Hindlimb muscle (tissue), 1 donor: ENCODE results near the gene LRMDA. TPM values are rescaled to one million over a fixed set of nuclear protein-coding genes. Genes with fewer than 3 reads are reported as not detected.
A peak's percentile ranks its signal among the peaks of the same experiment; 100 is the strongest.

ENCODE experiments used
- DNase-seq: peaks from one replicate; pipeline ENCODE4 v3.0.0-alpha.2; 2013
- polyA plus RNA-seq: library from polyadenylated mRNA; unstranded; fragments of 120-200 nt; gene quantifications from one replicate; pipeline ENCODE4 v1.2.1, GENCODE V29; 2013; ENCODE audit not compliant: insufficient read length

LRMDA gene
- polyA plus RNA-seq, 1 donor, result 6.6 TPM

DNA sequence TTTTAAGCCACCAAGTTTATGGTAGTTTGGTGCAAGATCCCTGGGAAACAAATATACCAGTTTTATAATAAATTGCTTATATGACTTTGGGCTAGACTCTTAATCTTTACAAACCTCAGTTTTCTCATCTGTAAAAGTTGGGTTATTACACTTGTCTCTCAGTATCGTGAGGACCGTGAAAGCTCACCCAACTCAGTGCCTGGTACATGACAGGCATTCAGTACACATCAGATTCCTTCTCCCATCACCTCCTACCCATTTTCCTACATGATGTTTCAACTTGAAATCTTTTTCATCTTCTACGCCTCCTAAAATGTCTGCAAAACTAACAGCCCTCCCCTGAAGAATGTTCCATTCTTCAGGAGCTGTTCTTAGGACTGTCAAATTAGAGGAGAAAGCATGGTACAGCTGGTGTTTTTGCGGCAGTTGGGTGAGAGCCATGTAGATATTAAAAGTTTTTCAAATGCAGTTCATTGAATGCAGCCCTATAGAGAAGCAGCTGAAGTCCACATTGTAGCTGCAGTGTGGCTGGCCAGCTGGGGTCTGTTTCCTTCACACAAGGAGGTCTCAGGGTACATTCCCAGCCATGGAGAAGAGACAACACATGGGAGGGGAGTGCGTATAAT lies 812.8 kb downstream of the LRMDA start:
- no peak for DNase-seq

- DNase-seq, result no peak
Measured at GRCh38 chr10:76245951-76246495, 814.6 kb downstream of the LRMDA start.

GRCh38 chr10:76248649-76249200 lies 817.3 kb downstream of the LRMDA start:
- no peak for DNase-seq

DNA sequence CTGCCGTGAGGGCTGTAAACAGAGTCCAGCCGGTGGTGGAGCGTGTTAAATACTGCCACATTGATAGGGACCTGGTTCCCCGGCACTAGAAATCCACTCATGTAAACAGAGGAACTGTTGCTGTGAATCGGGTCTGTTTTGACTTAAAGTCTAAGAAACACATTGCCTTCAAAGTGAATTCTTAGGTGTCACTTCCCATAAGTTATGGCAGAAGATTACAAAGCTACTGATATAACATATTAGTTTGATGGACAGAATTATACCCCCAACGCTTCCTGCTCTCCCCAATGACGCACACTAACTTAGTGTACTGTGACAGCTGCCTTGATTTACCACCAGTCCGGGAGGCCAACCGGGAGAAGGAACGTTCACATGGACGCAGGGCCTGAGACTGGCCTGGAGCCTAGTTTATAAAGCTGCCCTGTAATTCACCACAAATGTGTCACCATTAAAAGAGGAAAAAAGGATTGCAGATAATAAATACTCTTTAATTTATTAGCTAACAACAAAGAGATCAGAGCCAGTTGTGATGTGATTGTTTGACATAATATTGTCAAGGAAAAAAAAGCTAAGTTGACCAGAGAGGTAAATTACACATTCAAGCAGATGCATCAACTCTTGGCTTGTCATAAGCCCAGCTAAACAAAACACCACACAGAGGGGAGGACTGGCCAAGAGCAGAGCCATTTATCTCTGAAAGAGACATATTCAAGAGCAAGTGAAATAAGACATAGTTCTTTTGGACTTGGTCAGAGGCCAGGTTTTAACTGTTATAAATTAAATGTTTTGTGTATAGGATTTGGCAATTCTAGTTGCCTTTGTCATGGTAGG lies 820.6 kb downstream of the LRMDA start:
- peak; percentile 4 for DNase-seq

- DNase-seq, result no peak
Measured at GRCh38 chr10:76252733-76253132, 821.3 kb downstream of the LRMDA start.

GRCh38 chr10:76255241-76255640 lies 823.8 kb downstream of the LRMDA start:
- DNase-seq, result no peak

GRCh38 chr10:76257816-76258215 lies 826.4 kb downstream of the LRMDA start:
- no peak for DNase-seq

DNA sequence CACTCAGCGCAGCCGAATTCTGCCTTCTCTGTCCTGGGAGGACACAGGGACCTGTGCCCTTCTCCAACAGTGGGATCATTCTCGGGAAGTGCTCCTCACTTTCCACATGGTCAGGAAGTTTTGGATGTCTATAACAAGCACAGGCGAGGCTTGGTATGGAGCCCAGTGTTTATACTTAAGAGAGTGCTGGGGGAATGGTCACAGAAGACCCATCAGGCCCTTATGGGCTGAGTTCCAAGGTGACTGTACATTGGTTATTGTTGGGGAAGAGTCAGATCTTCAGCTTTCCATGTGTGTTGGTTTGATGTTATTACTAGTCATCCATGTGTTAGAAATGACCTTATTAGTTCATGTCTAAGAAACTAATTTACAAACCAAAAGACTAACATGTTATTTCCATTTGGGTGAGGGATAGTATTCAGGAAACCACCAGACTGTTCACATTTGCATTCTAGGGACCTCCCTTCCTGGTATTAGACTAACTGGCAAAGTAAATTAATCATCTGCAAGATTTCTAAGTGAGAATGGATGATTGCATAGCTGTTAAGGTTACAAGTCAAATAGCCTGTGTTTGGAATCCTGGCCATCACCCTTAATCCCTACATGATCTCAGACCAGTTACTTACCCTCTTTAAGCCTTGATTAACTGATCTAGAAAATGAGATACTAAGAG lies 834.2 kb downstream of the LRMDA start:
- DNase-seq, result no peak

GRCh38 chr10:76268530-76268929 lies 837.1 kb downstream of the LRMDA start:
- no peak for DNase-seq

DNA sequence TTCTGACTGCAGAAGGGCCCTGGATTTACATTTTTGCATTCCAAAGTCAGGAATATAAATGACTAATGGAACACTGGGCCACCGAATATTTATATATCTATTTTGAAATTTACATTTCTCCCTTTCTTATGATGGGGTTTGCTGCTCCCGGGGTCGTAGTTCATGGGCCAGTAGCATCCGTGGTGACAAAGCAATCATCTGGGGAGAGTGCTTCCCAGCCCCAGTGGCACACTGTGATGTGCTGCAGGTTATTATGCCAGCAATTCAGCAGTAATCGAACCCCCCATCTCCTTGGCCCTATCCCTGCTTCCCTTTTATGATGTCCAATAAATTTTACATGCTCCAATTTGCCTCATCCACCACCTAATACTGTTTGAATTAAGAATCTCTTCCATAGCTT lies 837.5 kb downstream of the LRMDA start:
- no peak for DNase-seq

GRCh38 chr10:76270464-76270863 lies 839.0 kb downstream of the LRMDA start:
- DNase-seq, result no peak

DNA sequence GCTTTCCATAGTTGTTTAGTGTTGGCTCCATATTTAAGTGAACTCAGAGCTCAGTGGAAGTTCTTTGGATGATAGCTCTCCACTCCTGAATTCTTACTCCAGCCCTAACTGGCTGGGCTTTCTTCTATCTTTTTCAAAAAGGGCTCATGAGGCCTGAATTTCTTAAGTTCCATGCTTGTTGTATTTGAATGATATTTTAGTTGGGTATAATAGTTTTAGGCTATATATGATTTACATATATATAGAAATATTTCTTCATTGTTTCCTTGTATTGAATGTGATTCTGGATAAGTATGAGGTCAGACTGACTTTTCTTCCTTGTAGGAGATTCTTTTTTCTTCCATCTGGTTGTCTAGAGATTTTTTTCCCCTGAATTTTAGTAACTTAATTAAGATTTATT lies 843.5 kb downstream of the LRMDA start:
- no peak for DNase-seq

- DNase-seq, result no peak
Measured at GRCh38 chr10:76278811-76279460, 847.5 kb downstream of the LRMDA start.

DNA sequence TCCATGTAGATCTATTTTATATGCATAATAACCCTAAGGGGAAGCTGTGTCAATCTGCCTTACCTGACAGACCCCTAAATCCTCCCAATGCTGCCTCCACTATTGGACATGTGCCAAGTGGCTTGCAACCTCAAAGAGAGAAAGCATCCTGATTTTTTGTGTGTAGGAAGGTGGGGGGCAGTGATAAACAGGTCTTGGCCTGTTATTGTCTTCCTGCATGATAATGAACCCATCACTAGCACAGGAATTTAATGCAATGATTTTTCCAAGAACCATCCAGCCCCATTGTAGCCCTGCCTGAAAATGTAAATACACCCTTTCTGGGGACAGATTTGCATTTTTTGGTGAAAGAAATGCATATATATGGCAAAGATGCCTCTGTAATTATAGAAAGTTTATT lies 850.2 kb downstream of the LRMDA start:
- no peak for DNase-seq

- no peak for DNase-seq
Measured at GRCh38 chr10:76282061-76283025, 850.9 kb downstream of the LRMDA start.

GRCh38 chr10:76284351-76284750 lies 852.9 kb downstream of the LRMDA start:
- no peak for DNase-seq

- no peak for DNase-seq
Measured at GRCh38 chr10:76285012-76285411, 853.6 kb downstream of the LRMDA start.

GRCh38 chr10:76285515-76285914 lies 854.1 kb downstream of the LRMDA start:
- DNase-seq, result no peak

- no peak for DNase-seq
Measured at GRCh38 chr10:76286536-76286935, 855.1 kb downstream of the LRMDA start.

- DNase-seq, result no peak
Measured at GRCh38 chr10:76287856-76288255, 856.4 kb downstream of the LRMDA start.

- no peak for DNase-seq
Measured at GRCh38 chr10:76291175-76291574, 859.8 kb downstream of the LRMDA start.
